NCI-H774 (cell line): Measurements from ENCODE around the gene RAB43.
A peak's percentile ranks its signal among the peaks of the same experiment; 100 is the strongest.
"Not testable (repeated sequence)": the region's sequence is repeated elsewhere in the genome, so short reads cannot be mapped to it uniquely, and the experiment has no call there.

Source experiments
- DNase-seq: peaks from one replicate; lab custom pipeline; 2025; lab: John Stamatoyannopoulos, UW

RAB43 gene

GRCh38 chr3:129121792-129122411, at the start of gene RAB43:
RAB43 (minus strand) TSS chr3:129121804; CDS start chr3:129121489, 315 bp downstream.
- peak; percentile 89 for DNase-seq

GRCh38 chr3:129166579-129167332, 45.2 kb upstream of the RAB43 start:
- DNase-seq, result no peak

GRCh38 chr3:129165594-129165993, 44.0 kb upstream of the RAB43 start:
- DNase-seq, result not testable (repeated sequence)

- no peak for DNase-seq
Observed at GRCh38 chr3:129164500-129164899, 42.9 kb upstream of the RAB43 start.

- DNase-seq, result no peak
Observed at GRCh38 chr3:129162729-129163579, 41.4 kb upstream of the RAB43 start.

GRCh38 chr3:129161860-129162271, 40.3 kb upstream of the RAB43 start:
- no peak for DNase-seq

- DNase-seq, result peak; percentile 92
Observed at GRCh38 chr3:129160891-129161859, 39.6 kb upstream of the RAB43 start, which contains the start of gene ISY1. ISY1 (minus strand) TSS chr3:129161063; CDS start chr3:129160975, 88 bp downstream.

- no peak for DNase-seq
Observed at GRCh38 chr3:129144786-129145185, 23.2 kb upstream of the RAB43 start.

- not testable (repeated sequence) for DNase-seq
Observed at GRCh38 chr3:129141011-129141410, 19.4 kb upstream of the RAB43 start.

- DNase-seq, result no peak
Observed at GRCh38 chr3:129139911-129140310, 18.3 kb upstream of the RAB43 start.

GRCh38 chr3:129136275-129136674, 14.7 kb upstream of the RAB43 start:
- not testable (repeated sequence) for DNase-seq

- no peak for DNase-seq
Observed at GRCh38 chr3:129132097-129132866, 10.7 kb upstream of the RAB43 start.

GRCh38 chr3:129131465-129132088, 10.0 kb upstream of the RAB43 start:
- DNase-seq, result no peak

- no peak for DNase-seq
Observed at GRCh38 chr3:129130291-129130813, 8.7 kb upstream of the RAB43 start.

- DNase-seq, result no peak
Observed at GRCh38 chr3:129128357-129129155, 7.0 kb upstream of the RAB43 start.

GRCh38 chr3:129126726-129127280, 5.2 kb upstream of the RAB43 start:
- DNase-seq, result no peak

- DNase-seq, result no peak
Observed at GRCh38 chr3:129123314-129124060, 1.9 kb upstream of the RAB43 start.
